Transverse colon (tissue), 4 donors: ENCODE measurements around the gene MSI2. TPM values are rescaled to one million over a fixed set of nuclear protein-coding genes. Genes with fewer than 3 reads are reported as not detected.

Experiments
- DNase-seq: peaks from one replicate; pipeline ENCODE4 v3.0.0-alpha.2; 2019
- H3K27ac ChIP-seq, 4 donors: fragments of 200-600 bp; sonication (generic); 2 replicates each; pipeline ENCODE4 v1.5.1; 2016 to 2018; ENCODE audit warnings: inconsistent platforms in 4 of 4
- H3K27me3 ChIP-seq: fragments of 200-600 bp; sonication (generic); 2 replicates; pipeline ENCODE4 v1.5.1; 2017; ENCODE audit warnings: inconsistent platforms
- H3K36me3 ChIP-seq, 4 donors: fragments of 200-600 bp; sonication (generic); 2 replicates each; pipeline ENCODE4 v1.5.1; 2017 to 2019; ENCODE audit warnings: inconsistent platforms in 4 of 4
- H3K4me1 ChIP-seq, 4 donors: fragments of 200-600 bp; sonication (generic); 2 replicates each; pipeline ENCODE4 v1.5.1; 2017 to 2020; ENCODE audit warnings: inconsistent platforms in 4 of 4
- H3K4me3 ChIP-seq, 4 donors: fragments of 200-600 bp; sonication (generic); 1 replicate in 1 of 4; 2 replicates in 3 of 4; pipeline versions ENCODE4 v1.5.1 to v1.6.1; 2017 to 2019; ENCODE audit warnings: inconsistent platforms in 4 of 4
- H3K9me3 ChIP-seq, 2 donors: fragments of 200-600 bp; sonication (generic); 2 replicates each; pipeline ENCODE4 v1.5.1; 2017 to 2019; ENCODE audit warnings: inconsistent platforms in 2 of 2
- CTCF ChIP-seq, 5 experiments: fragments of 200-600 bp in 3 of 5; fragments of 450-650 bp in 2 of 5; sonication (generic) in 3 of 5; IDR thresholded peaks; 1 replicate in 2 of 5; 2 replicates in 3 of 5; pipeline ENCODE4 v1.5.1; 2016 to 2017; ENCODE audit warnings: antibody characterized with exemption in 5 of 5, inconsistent platforms in 3 of 5, mild to moderate bottlenecking in 2 of 5, moderate library complexity in 1 of 5
- EP300 ChIP-seq: sonication (generic); formaldehyde crosslinking; IDR thresholded peaks from one replicate; pipeline ENCODE4 v1.6.1; 2017; ENCODE audit warnings: antibody characterized with exemption, low read depth
- POLR2A ChIP-seq: fragments of 450-650 bp; IDR thresholded peaks from one replicate; pipeline ENCODE4 v1.6.1; 2016; ENCODE audit warnings: antibody characterized with exemption, mild to moderate bottlenecking, moderate library complexity
- POLR2AphosphoS5 ChIP-seq, 3 donors: sonication (generic); formaldehyde crosslinking; IDR thresholded peaks; one replicate each; pipeline ENCODE4 v1.6.1; 2016; ENCODE audit warnings: antibody characterized with exemption in 3 of 3
- WGBS, 2 donors: methylation state at CpG; one replicate each; pipeline ENCODE4 v1.1.5; 2018; ENCODE audit warnings: low coverage in 1 of 2; 5-methylcytosine and 5-hydroxymethylcytosine counted together
- in situ Hi-C, 4 donors: fragments of 200-750 bp; cut with MboI; loops; one replicate each; pipeline versions ENCODE4 v1.15.0 to v1.15.1; 2017; ENCODE audit warnings: low sequenced_read_pairs in 3 of 4, low pct_ligation_motif_present in 1 of 4, low pct_unique_long_range_greater_than_20kb in 1 of 4
- intact Hi-C: fragments of 100-400 bp; cut with DNase I; formaldehyde crosslinking; loops from one replicate; pipeline ENCODE4 v1.15.1; 2023; ENCODE audit warnings: low total_unique reads
- total RNA-seq, 4 donors: library from RNA; depleted of rRNA; stranded (reverse); fragments of >200 nt; gene quantifications; one replicate each; pipeline ENCODE4 v1.1.0, GENCODE V29; 2016

The MSI2 gene
- total RNA-seq, 4 donors from 2014 or later: 20.6 to 36.0 (median 29.3) TPM

GRCh38 chr17:57461082-57461481, 204.8 kb downstream of the MSI2 start:
- in situ Hi-C loops: no loop called here
- Histone ChIP-seq H3K9me3 (no peaks in the 10 kb centered on the region), H3K27me3 (no peaks in the 10 kb centered on the region), H3K36me3 (no peaks in the 10 kb centered on the region), H3K4me3 (no peak overlapping the region), H3K27ac (no peak overlapping the region), H3K4me1 (no peaks in the 10 kb centered on the region)
- 80 to 83% methylated on average over 4 to 6 of the region's 6 CpGs for WGBS, 2 donors
- intact Hi-C loops: no loop called here
- no peak for DNase-seq
- TF ChIP-seq EP300 (no peak), CTCF (IDR thresholded peaks at IDR 0.05) (no peak), POLR2AphosphoS5 (IDR thresholded peaks at IDR 0.05) (no peak), POLR2A (no peak)

- Histone ChIP-seq H3K4me3 (no peak overlapping the region), H3K27me3 (no peaks in the 10 kb centered on the region), H3K36me3 (no peaks in the 10 kb centered on the region), H3K9me3 (no peaks in the 10 kb centered on the region), H3K4me1 (no peaks in the 10 kb centered on the region), H3K27ac (no peak overlapping the region)
- TF ChIP-seq POLR2A: no peak
- no peak for TF ChIP-seq POLR2AphosphoS5 (IDR thresholded peaks at IDR 0.05)
- no peak for TF ChIP-seq EP300
- no peak for TF ChIP-seq CTCF (IDR thresholded peaks at IDR 0.05)
- DNase-seq: no peak
- in situ Hi-C loops (no loop called here), intact Hi-C loops (no loop called here)
- 92% methylated on average over 4 of the region's 4 CpGs; no CpG with 5 or more reads in 1 of the 2 donors for WGBS, 2 donors
Observed at GRCh38 chr17:57462007-57462579, 205.8 kb downstream of the MSI2 start.

- in situ Hi-C loops (no loop called here), intact Hi-C loops (no loop called here)
- no peaks in the 10 kb centered on the region for H3K36me3 ChIP-seq
- no peaks in the 10 kb centered on the region for H3K27me3 ChIP-seq
- DNase-seq: peak; percentile 18
- 68 to 100% methylated on average over 2 to 9 of the region's 9 CpGs for WGBS, 2 donors
- no peak overlapping the region for H3K4me3 ChIP-seq
- TF ChIP-seq EP300 (no peak), POLR2A (no peak), CTCF (IDR thresholded peaks at IDR 0.05) (no peak), POLR2AphosphoS5 (IDR thresholded peaks at IDR 0.05) (no peak)
- H3K27ac ChIP-seq: no peak overlapping the region
- no peaks in the 10 kb centered on the region for H3K9me3 ChIP-seq
- H3K4me1 ChIP-seq: no peaks in the 10 kb centered on the region
Observed at GRCh38 chr17:57463103-57463885, 207.0 kb downstream of the MSI2 start.

GRCh38 chr17:57464191-57464864, 208.0 kb downstream of the MSI2 start:
- no peaks in the 10 kb centered on the region for H3K9me3 ChIP-seq
- no peaks in the 10 kb centered on the region for H3K36me3 ChIP-seq
- DNase-seq: no peak
- TF ChIP-seq POLR2AphosphoS5 (IDR thresholded peaks at IDR 0.05): no peak
- TF ChIP-seq EP300: no peak
- no peak for TF ChIP-seq POLR2A
- no peak for TF ChIP-seq CTCF (IDR thresholded peaks at IDR 0.05)
- no peak overlapping the region for H3K4me3 ChIP-seq
- intact Hi-C loops (no loop called here), in situ Hi-C loops (no loop called here)
- no peaks in the 10 kb centered on the region for H3K27me3 ChIP-seq
- H3K4me1 ChIP-seq: no peaks in the 10 kb centered on the region
- H3K27ac ChIP-seq: no peak overlapping the region
- WGBS, 2 donors: 89 to 96% methylated on average over 4 to 11 of the region's 11 CpGs
